GM18907 (cell line): Measurements from ENCODE around the gene CASS4.

Experiments used
- ATAC-seq: cut with Tn5 transposase; IDR thresholded peaks from one replicate; pipeline ENCODE4 v1.9.1; 2021; ENCODE audit warnings: mild to moderate bottlenecking, moderate library complexity; ENCODE audit not compliant: unreplicated experiment

The CASS4 gene

GRCh38 chr20:56422076-56422823, 10.2 kb downstream of the CASS4 start:
- ATAC-seq, result no peak

- ATAC-seq, result no peak
These were observed 10.7 kb downstream of the CASS4 start for GRCh38 chr20:56422824-56423189.

GRCh38 chr20:56423211-56423610, 11.2 kb downstream of the CASS4 start:
- no peak for ATAC-seq

- ATAC-seq, result no peak
These were observed 11.8 kb downstream of the CASS4 start for GRCh38 chr20:56423886-56424285.

- ATAC-seq, result no peak
These were observed 12.9 kb downstream of the CASS4 start for GRCh38 chr20:56424931-56425330.

- no peak for ATAC-seq
These were observed 14.0 kb downstream of the CASS4 start for GRCh38 chr20:56426026-56426425.

- ATAC-seq, result no peak
These were observed 14.9 kb downstream of the CASS4 start for GRCh38 chr20:56426926-56427325.

GRCh38 chr20:56427797-56428196, 15.7 kb downstream of the CASS4 start:
- ATAC-seq, result no peak

- ATAC-seq, result no peak
These were observed 16.4 kb downstream of the CASS4 start for GRCh38 chr20:56428410-56428809.

- ATAC-seq, result no peak
These were observed 16.8 kb downstream of the CASS4 start for GRCh38 chr20:56428881-56429280.

GRCh38 chr20:56429502-56429901, 17.4 kb downstream of the CASS4 start:
- ATAC-seq, result no peak

GRCh38 chr20:56429941-56430340, 17.9 kb downstream of the CASS4 start:
- no peak for ATAC-seq

- no peak for ATAC-seq
These were observed 18.4 kb downstream of the CASS4 start for GRCh38 chr20:56430461-56430860.

- ATAC-seq, result no peak
These were observed 18.9 kb downstream of the CASS4 start for GRCh38 chr20:56430957-56431356.

- no peak for ATAC-seq
These were observed 19.4 kb downstream of the CASS4 start for GRCh38 chr20:56431471-56431870.

- no peak for ATAC-seq
These were observed 21.3 kb downstream of the CASS4 start for GRCh38 chr20:56433221-56433879.

GRCh38 chr20:56433880-56434255, 21.8 kb downstream of the CASS4 start:
- ATAC-seq, result no peak

GRCh38 chr20:56437196-56437960, 25.3 kb downstream of the CASS4 start:
- no peak for ATAC-seq

- ATAC-seq, result no peak
These were observed 26.2 kb downstream of the CASS4 start for GRCh38 chr20:56438284-56438683.

GRCh38 chr20:56439771-56440291, 27.8 kb downstream of the CASS4 start:
- no peak for ATAC-seq

- peak; percentile 90 for ATAC-seq
These were observed 28.4 kb downstream of the CASS4 start for GRCh38 chr20:56440346-56441007.
